Fibroblast of lung (primary cell): Measurements from ENCODE around the gene CLN5. TPM values are rescaled to one million over a fixed set of nuclear protein-coding genes. Genes with fewer than 3 reads are reported as not detected.
A peak's percentile ranks its signal among the peaks of the same experiment; 100 is the strongest.

Source experiments
- DNase-seq, 2 donors: peaks; one replicate each; pipeline versions ENCODE4 v3.0.0 to v3.0.0-alpha.2; 2010; ENCODE audit warnings: low read depth in 2 of 2
- H2AFZ ChIP-seq: 2 replicates; pipeline ENCODE4 v1.5.1; 2012; ENCODE audit warnings: low read length, control low read depth, inconsistent platforms
- H3K27ac ChIP-seq: 2 replicates; pipeline ENCODE4 v1.5.1; 2011; ENCODE audit warnings: low read length, control low read depth; ENCODE audit not compliant: insufficient read depth
- H3K27me3 ChIP-seq: 2 replicates; pipeline ENCODE4 v1.5.1; 2011; ENCODE audit warnings: mild to moderate bottlenecking, low read length; ENCODE audit not compliant: control insufficient read depth, insufficient read depth
- H3K36me3 ChIP-seq: 2 replicates; pipeline ENCODE4 v1.5.1; 2011; ENCODE audit warnings: low read length; ENCODE audit not compliant: control insufficient read depth, insufficient read depth
- H3K4me1 ChIP-seq: 2 replicates; pipeline ENCODE4 v1.5.1; 2011; ENCODE audit warnings: low read length; ENCODE audit not compliant: control insufficient read depth, insufficient read depth; ENCODE audit errors: extremely low read depth
- H3K4me2 ChIP-seq: 2 replicates; pipeline ENCODE4 v1.5.1; 2011; ENCODE audit warnings: low read length, control low read depth; ENCODE audit not compliant: insufficient read depth; ENCODE audit errors: extremely low read depth
- H3K4me3 ChIP-seq, 4 experiments: fragments of 200-600 bp in 1 of 4; sonication (generic) in 1 of 4; replicated peaks in 1 of 4; 2 replicates each; pipeline ENCODE4 v1.5.1; 2011 to 2016; ENCODE audit warnings: low read length in 4 of 4, low read depth in 3 of 4, mild to moderate bottlenecking in 3 of 4, control low read depth in 2 of 4, inconsistent platforms in 1 of 4, mixed read lengths in 1 of 4; ENCODE audit not compliant: insufficient read depth in 1 of 4; ENCODE audit errors: control extremely low read depth in 1 of 4
- H3K79me2 ChIP-seq: 2 replicates; pipeline ENCODE4 v1.5.1; 2012; ENCODE audit warnings: mild to moderate bottlenecking, low read length, inconsistent platforms; ENCODE audit not compliant: control insufficient read depth, insufficient read depth
- H3K9ac ChIP-seq: 2 replicates; pipeline ENCODE4 v1.5.1; 2011; ENCODE audit warnings: mild to moderate bottlenecking, low read length, control low read depth; ENCODE audit not compliant: insufficient read depth
- H3K9me3 ChIP-seq: 2 replicates; pipeline ENCODE4 v1.5.1; 2012; ENCODE audit warnings: low read depth, low read length; ENCODE audit not compliant: control insufficient read depth, insufficient read depth
- H4K20me1 ChIP-seq: 2 replicates; pipeline ENCODE4 v1.5.1; 2011; ENCODE audit warnings: low read length; ENCODE audit not compliant: control insufficient read depth, insufficient read depth; ENCODE audit errors: extremely low read depth
- EZH2 ChIP-seq: IDR thresholded peaks from 2 replicates; pipeline ENCODE4 v1.5.1; 2012; ENCODE audit warnings: low read length, control low read depth, mild to moderate bottlenecking; ENCODE audit errors: missing control alignments
- polyA plus RNA-seq, 2 donors: library from polyadenylated mRNA; depleted of rRNA in 1 of 2; stranded (reverse) in 1 of 2; unstranded in 1 of 2; fragments of >200 nt; gene quantifications; 2 replicates each; pipeline ENCODE4 v1.2.1, GENCODE V29; 2011 to 2012; ENCODE audit warnings: missing spikeins in 1 of 2
- total RNA-seq: library from RNA; depleted of rRNA; stranded (reverse); fragments of >200 nt; gene quantifications from 2 replicates; pipeline ENCODE4 v1.2.1, GENCODE V29; 2014
- TF ChIP-seq, protein P1 (sequence below), 2 donors: IDR thresholded peaks in 1 of 2; conservative IDR thresholded peaks in 1 of 2; 1 replicate in 1 of 2; 2 replicates in 1 of 2; pipeline ENCODE4 v1.5.1; 2011 to 2012; ENCODE audit warnings: low read length in 2 of 2, control low read depth in 1 of 2, inconsistent platforms in 1 of 2, low read depth in 1 of 2, mild to moderate bottlenecking in 1 of 2

Gene CLN5
- total and polyA plus RNA-seq, 2 donors (not counting 1 experiment from before 2014, with no cell fraction given): 30.0 to 37.8 TPM

DNA sequence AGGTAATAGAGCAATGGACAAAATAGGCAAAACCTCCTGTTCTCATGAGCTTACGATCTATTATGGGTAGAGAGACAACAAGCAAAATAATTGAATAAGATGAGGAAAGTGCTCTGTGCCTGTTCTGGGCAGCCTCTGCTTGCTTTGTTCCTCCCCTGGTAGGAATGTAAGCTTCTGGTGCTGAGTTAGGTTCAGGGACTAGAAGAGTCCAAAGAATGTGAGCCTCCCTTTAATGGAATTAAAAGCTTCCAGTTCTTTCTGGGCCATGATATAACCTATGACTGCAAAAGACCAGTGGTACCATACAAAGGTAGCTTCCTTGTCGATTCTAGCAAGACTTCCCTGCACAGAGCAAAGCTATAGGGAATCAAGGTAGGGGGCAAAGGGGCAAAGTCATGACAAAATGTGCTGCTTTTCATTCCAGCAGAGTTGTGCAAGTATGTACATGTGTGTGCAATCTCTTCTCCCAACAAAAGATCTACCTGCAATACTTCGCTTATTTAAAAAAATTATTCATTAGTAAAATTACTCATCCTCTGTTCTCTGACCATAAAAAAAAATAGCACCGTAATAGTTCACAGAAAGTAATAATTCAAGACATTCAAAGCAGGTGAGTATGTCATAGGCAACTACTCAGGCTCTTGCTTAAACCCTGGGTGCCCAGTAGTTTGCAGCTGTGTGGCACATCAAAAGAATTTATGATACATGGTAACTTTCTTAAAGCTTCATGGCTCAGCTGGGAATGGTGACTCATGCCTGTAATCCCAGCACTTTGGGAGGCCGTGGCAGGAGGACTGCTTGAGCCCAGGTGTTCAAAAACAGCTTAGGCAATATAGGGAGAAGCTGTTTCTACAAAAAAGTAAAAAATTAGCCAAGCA is 22.2 kb upstream of the CLN5 start:
- Histone ChIP-seq H3K79me2 (no peaks in the 10 kb centered on the region), H3K4me1 (no peaks in the 10 kb centered on the region), H3K36me3 (no peaks in the 10 kb centered on the region), H3K9me3 (no peaks in the 10 kb centered on the region), H3K4me2 (no peak overlapping the region), H3K27me3 (no peaks in the 10 kb centered on the region), H4K20me1 (no peaks in the 10 kb centered on the region), H2AFZ (no peak overlapping the region), H3K9ac (no peak overlapping the region), H3K27ac (no peak overlapping the region), H3K4me3 (no peak overlapping the region)
- TF ChIP-seq, protein P1, sequence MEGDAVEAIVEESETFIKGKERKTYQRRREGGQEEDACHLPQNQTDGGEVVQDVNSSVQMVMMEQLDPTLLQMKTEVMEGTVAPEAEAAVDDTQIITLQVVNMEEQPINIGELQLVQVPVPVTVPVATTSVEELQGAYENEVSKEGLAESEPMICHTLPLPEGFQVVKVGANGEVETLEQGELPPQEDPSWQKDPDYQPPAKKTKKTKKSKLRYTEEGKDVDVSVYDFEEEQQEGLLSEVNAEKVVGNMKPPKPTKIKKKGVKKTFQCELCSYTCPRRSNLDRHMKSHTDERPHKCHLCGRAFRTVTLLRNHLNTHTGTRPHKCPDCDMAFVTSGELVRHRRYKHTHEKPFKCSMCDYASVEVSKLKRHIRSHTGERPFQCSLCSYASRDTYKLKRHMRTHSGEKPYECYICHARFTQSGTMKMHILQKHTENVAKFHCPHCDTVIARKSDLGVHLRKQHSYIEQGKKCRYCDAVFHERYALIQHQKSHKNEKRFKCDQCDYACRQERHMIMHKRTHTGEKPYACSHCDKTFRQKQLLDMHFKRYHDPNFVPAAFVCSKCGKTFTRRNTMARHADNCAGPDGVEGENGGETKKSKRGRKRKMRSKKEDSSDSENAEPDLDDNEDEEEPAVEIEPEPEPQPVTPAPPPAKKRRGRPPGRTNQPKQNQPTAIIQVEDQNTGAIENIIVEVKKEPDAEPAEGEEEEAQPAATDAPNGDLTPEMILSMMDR (conservative IDR thresholded peaks at IDR 0.05 in 1 of 2, IDR thresholded peaks at IDR 0.05 in 1 of 2; ENCODE audit: low read depth in 1 of 2, low read length in 2 of 2): no peak
- TF ChIP-seq EZH2: no peak
- peak in 1 of 2 donors; percentile 16 for DNase-seq

DNA sequence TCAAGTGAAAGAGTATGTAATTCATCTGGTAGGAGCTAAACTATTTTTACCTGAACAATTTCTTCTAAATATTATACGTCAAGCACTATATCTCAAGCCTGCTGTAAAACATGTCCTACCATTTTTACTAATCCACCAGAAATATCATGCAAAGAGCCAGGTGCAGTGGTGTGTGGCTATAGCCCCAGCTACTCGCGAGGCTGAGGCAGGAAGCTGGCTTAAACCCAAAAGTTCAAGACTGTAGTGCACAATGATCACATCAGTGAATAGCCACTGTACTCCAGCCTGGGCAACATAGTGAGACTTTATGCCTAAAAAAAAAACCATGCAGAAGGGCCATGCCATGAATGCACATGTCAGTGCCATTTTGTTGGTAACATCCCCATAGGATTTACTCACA is 20.7 kb upstream of the CLN5 start:
- Histone ChIP-seq H3K36me3 (no peaks in the 10 kb centered on the region), H2AFZ (no peak overlapping the region), H3K27me3 (no peaks in the 10 kb centered on the region), H3K4me2 (no peak overlapping the region), H3K79me2 (no peaks in the 10 kb centered on the region), H3K27ac (no peak overlapping the region), H3K4me1 (no peaks in the 10 kb centered on the region), H3K4me3 (no peak overlapping the region), H4K20me1 (no peaks in the 10 kb centered on the region), H3K9me3 (no peaks in the 10 kb centered on the region), H3K9ac (no peak overlapping the region)
- no peak for TF ChIP-seq EZH2
- TF ChIP-seq, protein P1 (conservative IDR thresholded peaks at IDR 0.05 in 1 of 2, IDR thresholded peaks at IDR 0.05 in 1 of 2; ENCODE audit: low read depth in 1 of 2, low read length in 2 of 2): no peak
- no peak for DNase-seq

DNA sequence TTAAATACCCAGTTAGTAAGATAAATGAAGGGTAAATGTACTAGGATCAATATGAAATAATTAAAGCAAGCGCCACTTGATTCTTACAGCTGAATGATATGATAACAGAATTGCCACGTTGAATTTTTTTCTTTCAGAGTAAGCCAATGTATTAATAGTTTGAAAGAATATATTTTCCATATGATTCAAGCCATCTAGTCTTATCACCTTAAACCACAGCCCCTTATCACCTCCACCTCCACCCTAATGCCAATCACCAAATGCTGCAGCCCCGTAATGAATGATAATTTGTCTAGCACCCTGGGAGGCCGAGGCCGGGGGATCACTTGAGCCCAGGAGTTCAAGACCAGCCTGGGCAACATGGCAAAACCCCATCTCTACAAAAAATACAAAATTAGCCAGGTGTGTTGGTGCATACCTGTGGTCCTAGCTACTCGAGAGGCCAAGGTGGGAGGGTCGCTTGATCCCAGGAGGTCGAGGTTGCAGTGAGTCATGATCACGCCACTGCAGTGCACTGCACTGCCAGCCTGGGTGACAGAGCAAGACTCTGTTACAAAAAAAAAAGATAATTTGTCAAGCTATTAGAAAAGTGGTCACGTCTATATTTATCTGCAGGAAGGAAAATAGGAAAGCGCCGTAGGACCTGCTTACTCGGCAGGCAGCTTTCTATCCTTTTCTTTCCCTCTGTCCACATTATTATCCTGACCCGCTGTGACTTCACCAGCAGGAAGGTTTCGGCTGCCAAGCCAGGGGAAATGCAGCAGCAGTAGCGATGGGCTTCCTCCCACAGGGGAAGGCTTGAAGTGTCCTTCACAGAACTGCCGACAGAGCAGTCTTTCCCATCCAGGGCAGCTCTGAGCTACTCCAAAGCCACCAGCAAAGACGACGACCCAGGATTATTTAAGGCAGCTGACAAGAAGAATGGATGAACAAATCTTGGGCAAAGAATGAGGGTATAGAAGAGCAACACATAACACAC is 19.7 kb upstream of the CLN5 start:
- TF ChIP-seq EZH2: no peak
- TF ChIP-seq, protein P1 (conservative IDR thresholded peaks at IDR 0.05 in 1 of 2, IDR thresholded peaks at IDR 0.05 in 1 of 2; ENCODE audit: low read depth in 1 of 2, low read length in 2 of 2): no peak
- no peak overlapping the region for H3K4me3 ChIP-seq
- no peaks in the 10 kb centered on the region for H3K79me2 ChIP-seq
- no peaks in the 10 kb centered on the region for H3K4me1 ChIP-seq
- no peaks in the 10 kb centered on the region for H3K36me3 ChIP-seq
- no peak overlapping the region for H3K9ac ChIP-seq
- H3K27ac ChIP-seq: no peak overlapping the region
- DNase-seq: no peak
- H2AFZ ChIP-seq: no peak overlapping the region
- peaks cover 4% of the 10 kb centered on the region for H3K27me3 ChIP-seq
- H3K9me3 ChIP-seq: no peaks in the 10 kb centered on the region
- no peak overlapping the region for H3K4me2 ChIP-seq
- no peaks in the 10 kb centered on the region for H4K20me1 ChIP-seq
